Measurements from ENCODE around the gene RNLS. TPM values are rescaled to one million over a fixed set of nuclear protein-coding genes. Genes with fewer than 3 reads are reported as not detected.

Gene RNLS
- total and polyA plus RNA-seq, 4 experiments from 2014 or later = 1.7 to 5.8 (median 2.7) TPM

DNA sequence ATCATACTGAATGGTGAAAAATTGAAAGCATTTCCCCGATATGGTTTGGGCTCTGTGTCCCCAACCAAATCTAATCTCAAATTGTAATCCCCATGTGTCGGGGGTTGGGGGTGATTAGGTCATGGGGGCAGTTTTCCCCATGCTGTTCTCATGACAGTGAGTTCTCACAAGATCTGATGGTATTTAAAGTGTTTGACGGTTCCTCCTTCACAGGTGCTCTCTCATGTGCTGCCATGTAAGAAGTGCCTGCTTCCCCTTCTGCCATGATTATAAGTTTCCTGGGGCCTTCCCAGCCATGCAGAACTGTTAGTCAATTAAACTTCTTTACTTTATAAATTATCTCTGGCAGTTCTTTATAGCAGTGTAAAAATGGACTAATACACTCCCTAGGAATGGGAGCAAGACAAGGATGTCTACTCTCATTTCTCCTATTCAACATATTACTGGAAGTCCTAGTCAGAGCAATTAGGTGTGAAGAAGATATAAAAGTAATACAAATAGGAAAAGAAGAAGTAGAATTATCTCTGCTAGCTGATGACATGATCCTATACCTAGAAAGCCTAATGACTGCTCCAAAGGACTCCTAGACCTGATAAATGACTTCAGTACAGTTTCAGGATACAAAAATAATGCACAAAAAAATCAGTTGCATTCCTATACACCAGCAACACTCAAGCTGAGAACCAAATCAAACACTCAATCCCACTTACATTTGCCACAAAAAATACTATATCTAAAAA lies 260.6 kb downstream of the RNLS start:
- ChIA-PET CTCF (ENCODE audit: partially characterized antibody) (no interaction called here), POLR2A (ENCODE audit: partially characterized antibody) (interaction anchor here (1.1 kb wide), 1 partner anchor 64 kb away, joined by 3 read pairs; no protein-coding TSS in a partner anchor)
- peaks cover 0 to 5% (median 0%) of the 10 kb centered on the region in 4 donors for H3K4me1 Mint-ChIP-seq
- H3K9me3 Mint-ChIP-seq = peaks cover 0 to 44% (median 34%) of the 10 kb centered on the region in 8 donors
- no peak for DNase-seq
- H3K27ac Mint-ChIP-seq = no peak overlapping the region
- H3K4me3 Mint-ChIP-seq = no peak overlapping the region
- H3K36me3 Mint-ChIP-seq = peaks cover 7 to 28% of the 10 kb centered on the region in 2 donors
- Histone ChIP-seq H3K27ac (ENCODE audit: low read depth, low read length) (no peak overlapping the region), H3K4me1 (ENCODE audit: insufficient read depth, low read length) (no peaks in the 10 kb centered on the region), H3K36me3 (ENCODE audit: insufficient read depth, low read length) (no peaks in the 10 kb centered on the region), H3K27me3 (ENCODE audit: insufficient read depth, low read length) (no peaks in the 10 kb centered on the region), H3K9me3 (ENCODE audit: control insufficient read depth in 1 of 2, low read length in 2 of 2) (peaks cover 0 to 11% of the 10 kb centered on the region in 2 donors), H3K4me3 (ENCODE audit: low read length in 2 of 2) (no peak overlapping the region)
- intact Hi-C loops (cut with micrococcal nuclease) = no loop called here
- no peaks in the 10 kb centered on the region for H3K27me3 Mint-ChIP-seq

DNA sequence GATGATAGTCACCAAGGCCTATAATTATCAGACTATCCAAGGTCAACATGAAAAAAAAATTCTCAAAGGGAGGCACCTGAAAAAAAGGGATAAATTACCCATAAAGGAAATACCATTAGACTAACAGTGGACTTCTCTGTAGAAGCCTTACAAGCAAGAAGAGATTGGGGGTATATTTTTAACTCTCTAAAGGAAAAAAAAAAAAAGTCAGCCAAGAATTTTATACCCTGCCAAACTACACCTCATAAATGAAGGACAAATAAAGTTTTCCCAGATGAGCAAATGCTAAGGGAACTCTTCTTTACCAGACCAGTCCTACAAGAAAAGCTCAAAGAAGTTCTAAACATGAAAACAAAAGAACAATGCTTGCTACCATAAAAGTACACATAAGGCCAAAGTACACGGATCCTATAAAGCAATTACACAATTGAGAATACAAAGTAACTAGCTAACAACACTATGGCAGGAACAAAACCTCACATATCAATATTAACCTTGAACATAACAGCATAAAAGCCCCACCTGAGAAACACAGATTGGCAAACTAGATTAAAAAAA lies 263.1 kb downstream of the RNLS start:
- H3K27ac ChIP-seq (ENCODE audit: low read depth, low read length) = no peak overlapping the region
- no peaks in the 10 kb centered on the region for H3K4me1 Mint-ChIP-seq
- H3K9me3 ChIP-seq (ENCODE audit: control insufficient read depth in 1 of 2, low read length in 2 of 2) = peaks cover 0 to 11% of the 10 kb centered on the region in 2 donors
- intact Hi-C loops (cut with micrococcal nuclease) = no loop called here
- H3K4me1 ChIP-seq (ENCODE audit: insufficient read depth, low read length) = no peaks in the 10 kb centered on the region
- DNase-seq = no peak
- H3K36me3 Mint-ChIP-seq = peaks cover 7 to 28% of the 10 kb centered on the region in 2 donors
- no peaks in the 10 kb centered on the region for H3K27me3 ChIP-seq (ENCODE audit: insufficient read depth, low read length)
- H3K36me3 ChIP-seq (ENCODE audit: insufficient read depth, low read length) = no peaks in the 10 kb centered on the region
- H3K27me3 Mint-ChIP-seq = no peaks in the 10 kb centered on the region
- no peak overlapping the region for H3K4me3 ChIP-seq (ENCODE audit: low read length in 2 of 2)
- H3K9me3 Mint-ChIP-seq = peaks cover 0 to 49% (median 34%) of the 10 kb centered on the region in 8 donors
- H3K4me3 Mint-ChIP-seq = no peak overlapping the region
- ChIA-PET POLR2A (ENCODE audit: partially characterized antibody) (interaction anchor here (0.6 to 0.7 kb wide), 3 partner anchors 10 to 21 kb away, joined by 3 to 4 read pairs (median 3); no protein-coding TSS in a partner anchor), CTCF (ENCODE audit: partially characterized antibody) (interaction anchor here (0.8 kb wide), 1 partner anchor 69 kb away, joined by 3 read pairs; no protein-coding TSS in a partner anchor)
- no peak overlapping the region for H3K27ac Mint-ChIP-seq

DNA sequence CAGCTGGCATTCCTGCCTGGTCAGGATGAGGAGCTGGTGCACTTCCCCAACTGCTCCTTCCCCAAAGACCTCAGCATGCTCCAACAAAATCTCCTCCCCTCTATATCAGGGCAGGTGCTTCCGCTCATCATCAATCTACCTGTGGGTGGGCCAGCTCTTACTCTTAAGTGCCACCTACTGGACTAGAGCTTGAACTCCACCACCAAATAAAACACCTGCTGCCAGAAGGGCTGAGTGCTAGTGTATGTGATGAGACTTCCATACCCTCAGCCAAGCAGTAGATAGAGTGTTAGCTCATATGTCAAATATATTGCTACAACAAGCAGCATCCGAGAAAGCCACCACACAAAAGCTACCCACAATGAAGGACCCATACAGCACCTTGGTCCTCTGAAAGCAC lies 264.3 kb downstream of the RNLS start:
- H3K27ac Mint-ChIP-seq = no peak overlapping the region
- intact Hi-C loops (cut with micrococcal nuclease) = no loop called here
- Histone ChIP-seq H3K36me3 (ENCODE audit: insufficient read depth, low read length) (no peaks in the 10 kb centered on the region), H3K27me3 (ENCODE audit: insufficient read depth, low read length) (no peaks in the 10 kb centered on the region), H3K27ac (ENCODE audit: low read depth, low read length) (no peak overlapping the region), H3K4me3 (ENCODE audit: low read length in 2 of 2) (no peak overlapping the region), H3K4me1 (ENCODE audit: insufficient read depth, low read length) (no peaks in the 10 kb centered on the region), H3K9me3 (ENCODE audit: control insufficient read depth in 1 of 2, low read length in 2 of 2) (peaks cover 0 to 11% of the 10 kb centered on the region in 2 donors)
- H3K27me3 Mint-ChIP-seq = no peaks in the 10 kb centered on the region
- CTCF ChIA-PET (ENCODE audit: partially characterized antibody) = interaction anchor here (1.0 to 1.3 kb wide), 4 partner anchors 10 to 460 kb away, joined by 3 read pairs; no protein-coding TSS in a partner anchor
- peak in 3 of 5 donors; percentile 5 to 16 (median 9) for DNase-seq
- peaks cover 7 to 28% of the 10 kb centered on the region in 2 donors for H3K36me3 Mint-ChIP-seq
- peaks cover 0 to 44% (median 34%) of the 10 kb centered on the region in 8 donors for H3K9me3 Mint-ChIP-seq
- H3K4me1 Mint-ChIP-seq = no peaks in the 10 kb centered on the region
- POLR2A ChIA-PET (ENCODE audit: partially characterized antibody) = no interaction called here
- H3K4me3 Mint-ChIP-seq = no peak overlapping the region

DNA sequence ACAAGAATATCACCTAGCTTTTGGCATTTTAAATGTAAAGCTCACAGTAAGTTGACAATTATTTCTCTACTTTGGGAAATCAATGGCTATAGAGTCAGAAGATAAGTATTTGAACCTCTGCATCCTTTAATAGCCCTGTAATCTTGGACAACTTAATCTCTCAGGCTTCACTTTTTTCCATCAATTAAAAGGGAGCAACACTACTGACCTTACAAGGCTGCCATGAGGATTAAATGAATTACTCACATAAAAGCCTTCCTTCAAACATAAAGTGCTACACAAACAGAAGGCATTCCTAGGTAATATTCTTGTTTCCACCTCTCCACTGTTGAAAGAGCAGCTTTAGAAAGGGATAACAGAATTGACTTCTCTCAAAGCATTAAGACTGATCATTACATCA lies 266.0 kb downstream of the RNLS start:
- CTCF ChIA-PET (ENCODE audit: partially characterized antibody) = interaction anchor here (1.2 kb wide), 1 partner anchor 69 kb away, joined by 3 read pairs; no protein-coding TSS in a partner anchor

DNA sequence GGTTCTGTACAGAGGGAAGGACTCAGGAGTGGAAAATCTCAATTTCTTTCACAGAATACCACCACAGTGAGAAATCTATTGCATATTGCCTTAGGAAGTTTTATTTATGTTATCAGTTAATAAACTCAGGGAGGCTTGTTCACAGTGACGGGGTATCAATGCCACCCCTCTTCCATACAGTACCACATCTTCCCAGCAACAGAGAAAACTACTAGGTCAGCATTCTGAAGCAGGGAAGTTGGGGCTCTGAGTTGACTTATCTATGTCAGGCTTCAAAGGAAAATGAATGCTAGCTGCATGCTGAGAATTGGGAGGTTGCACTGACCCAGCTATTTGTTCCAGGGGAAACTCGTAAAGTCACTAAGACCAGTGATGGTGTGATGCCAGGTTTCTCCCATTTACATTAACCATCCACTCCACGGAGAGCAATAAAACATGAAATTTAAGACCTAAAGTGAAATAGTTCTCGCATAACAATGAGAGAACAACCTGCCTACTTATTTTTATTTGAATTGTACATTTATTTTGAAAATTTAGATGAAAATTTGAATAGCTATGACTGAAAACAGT lies 266.7 kb downstream of the RNLS start:
- no peak overlapping the region for H3K27ac ChIP-seq (ENCODE audit: low read depth, low read length)
- H3K4me3 ChIP-seq (ENCODE audit: low read length in 2 of 2) = no peak overlapping the region
- no peaks in the 10 kb centered on the region for H3K27me3 Mint-ChIP-seq
- intact Hi-C loops (cut with micrococcal nuclease) = no loop called here
- H3K9me3 Mint-ChIP-seq = peaks cover 0 to 40% (median 29%) of the 10 kb centered on the region in 8 donors
- H3K27me3 ChIP-seq (ENCODE audit: insufficient read depth, low read length) = no peaks in the 10 kb centered on the region
- DNase-seq = no peak
- no peaks in the 10 kb centered on the region for H3K4me1 ChIP-seq (ENCODE audit: insufficient read depth, low read length)
- no peaks in the 10 kb centered on the region for H3K36me3 ChIP-seq (ENCODE audit: insufficient read depth, low read length)
- ChIA-PET CTCF (ENCODE audit: partially characterized antibody) (interaction anchor here (0.6 to 1.2 kb wide), 2 partner anchors 70 to 162 kb away, joined by 3 read pairs; no protein-coding TSS in a partner anchor), POLR2A (ENCODE audit: partially characterized antibody) (no interaction called here)
- peaks cover 7 to 24% of the 10 kb centered on the region in 2 donors for H3K36me3 Mint-ChIP-seq
- H3K4me1 Mint-ChIP-seq = no peaks in the 10 kb centered on the region
- H3K4me3 Mint-ChIP-seq = no peak overlapping the region
- peaks cover 0 to 11% of the 10 kb centered on the region in 2 donors for H3K9me3 ChIP-seq (ENCODE audit: control insufficient read depth in 1 of 2, low read length in 2 of 2)
- no peak overlapping the region for H3K27ac Mint-ChIP-seq

More for the DNA sequence above, 266.0 kb downstream of the RNLS start:
- Histone ChIP-seq H3K4me3 (ENCODE audit: low read length in 2 of 2) (no peak overlapping the region), H3K4me1 (ENCODE audit: insufficient read depth, low read length) (no peaks in the 10 kb centered on the region), H3K27ac (ENCODE audit: low read depth, low read length) (no peak overlapping the region), H3K9me3 (ENCODE audit: control insufficient read depth in 1 of 2, low read length in 2 of 2) (peaks cover 0 to 11% of the 10 kb centered on the region in 2 donors), H3K27me3 (ENCODE audit: insufficient read depth, low read length) (no peaks in the 10 kb centered on the region), H3K36me3 (ENCODE audit: insufficient read depth, low read length) (no peaks in the 10 kb centered on the region)
- H3K27me3 Mint-ChIP-seq = no peaks in the 10 kb centered on the region
- H3K4me1 Mint-ChIP-seq = no peaks in the 10 kb centered on the region
- peaks cover 0 to 44% (median 33%) of the 10 kb centered on the region in 8 donors for H3K9me3 Mint-ChIP-seq
- no peak overlapping the region for H3K27ac Mint-ChIP-seq
- no peak overlapping the region for H3K4me3 Mint-ChIP-seq
- intact Hi-C loops (cut with micrococcal nuclease) = no loop called here
- POLR2A ChIA-PET (ENCODE audit: partially characterized antibody) = no interaction called here
- DNase-seq = no peak
- peaks cover 7 to 28% of the 10 kb centered on the region in 2 donors for H3K36me3 Mint-ChIP-seq

- H3K4me1 Mint-ChIP-seq = no peaks in the 10 kb centered on the region
- Histone ChIP-seq H3K27me3 (ENCODE audit: insufficient read depth, low read length) (no peaks in the 10 kb centered on the region), H3K4me3 (ENCODE audit: low read length in 2 of 2) (no peak overlapping the region), H3K4me1 (ENCODE audit: insufficient read depth, low read length) (no peaks in the 10 kb centered on the region), H3K9me3 (ENCODE audit: control insufficient read depth in 1 of 2, low read length in 2 of 2) (peaks cover 0 to 11% of the 10 kb centered on the region in 2 donors), H3K36me3 (ENCODE audit: insufficient read depth, low read length) (no peaks in the 10 kb centered on the region), H3K27ac (ENCODE audit: low read depth, low read length) (no peak overlapping the region)
- H3K36me3 Mint-ChIP-seq = peaks cover 5 to 18% of the 10 kb centered on the region in 2 donors
- DNase-seq = no peak
- H3K4me3 Mint-ChIP-seq = no peak overlapping the region
- ChIA-PET POLR2A (ENCODE audit: partially characterized antibody) (no interaction called here), CTCF (ENCODE audit: partially characterized antibody) (interaction anchor here (0.6 to 1.2 kb wide), 2 partner anchors 70 to 162 kb away, joined by 3 read pairs; no protein-coding TSS in a partner anchor)
- no peaks in the 10 kb centered on the region for H3K27me3 Mint-ChIP-seq
- H3K9me3 Mint-ChIP-seq = peaks cover 0 to 34% (median 23%) of the 10 kb centered on the region in 8 donors
- intact Hi-C loops (cut with micrococcal nuclease) = no loop called here
- no peak overlapping the region for H3K27ac Mint-ChIP-seq
These were observed 267.4 kb downstream of the RNLS start for GRCh38 chr10:88315755-88316154.

DNA sequence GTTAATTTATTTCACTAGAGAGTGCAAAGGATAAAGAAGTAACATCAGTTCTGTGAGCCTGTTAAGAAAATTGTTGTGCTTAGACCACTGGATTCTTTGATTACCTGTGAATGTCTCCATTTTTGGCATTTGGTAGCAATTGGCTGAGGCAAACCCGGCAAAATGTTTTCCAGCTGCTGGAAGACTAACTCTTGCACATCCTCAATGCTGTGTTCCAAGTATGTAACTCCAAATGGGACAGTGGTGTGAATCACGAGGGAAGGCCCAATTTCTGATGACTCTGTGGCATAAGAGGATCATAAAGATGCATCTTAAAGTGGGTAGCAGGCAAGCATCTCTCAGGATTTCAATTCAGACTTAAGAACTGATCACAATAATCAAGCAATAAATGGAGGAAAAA lies 268.8 kb downstream of the RNLS start:
- Mint-ChIP-seq H3K4me3 (no peak overlapping the region), H3K4me1 (no peaks in the 10 kb centered on the region)

More for the DNA sequence above, 268.8 kb downstream of the RNLS start:
- DNase-seq = no peak
- peaks cover 0 to 20% (median 10%) of the 10 kb centered on the region in 8 donors for H3K9me3 Mint-ChIP-seq
- ChIA-PET CTCF (ENCODE audit: partially characterized antibody) (no interaction called here), POLR2A (ENCODE audit: partially characterized antibody) (no interaction called here)
- Histone ChIP-seq H3K27me3 (ENCODE audit: insufficient read depth, low read length) (no peaks in the 10 kb centered on the region), H3K9me3 (ENCODE audit: control insufficient read depth in 1 of 2, low read length in 2 of 2) (peaks cover 0 to 10% of the 10 kb centered on the region in 2 donors), H3K4me3 (ENCODE audit: low read length in 2 of 2) (no peak overlapping the region), H3K27ac (ENCODE audit: low read depth, low read length) (no peak overlapping the region), H3K36me3 (ENCODE audit: insufficient read depth, low read length) (no peaks in the 10 kb centered on the region), H3K4me1 (ENCODE audit: insufficient read depth, low read length) (no peaks in the 10 kb centered on the region)
- peaks cover 5 to 9% of the 10 kb centered on the region in 2 donors for H3K36me3 Mint-ChIP-seq
- no peaks in the 10 kb centered on the region for H3K27me3 Mint-ChIP-seq
- no peak overlapping the region for H3K27ac Mint-ChIP-seq
- intact Hi-C loops (cut with micrococcal nuclease) = no loop called here

All from CD4-positive, alpha-beta memory T cell (primary cell).